NCI-H69 (cell line): ENCODE measurements around the gene PTPRN2.
A peak's percentile ranks its signal among the peaks of the same experiment; 100 is the strongest.
"Not testable (repeated sequence)": the region's sequence is repeated elsewhere in the genome, so short reads cannot be mapped to it uniquely, and the experiment has no call there.

Experiments used
- DNase-seq: peaks from one replicate; lab custom pipeline; 2025; lab: John Stamatoyannopoulos, UW

Gene PTPRN2

DNA sequence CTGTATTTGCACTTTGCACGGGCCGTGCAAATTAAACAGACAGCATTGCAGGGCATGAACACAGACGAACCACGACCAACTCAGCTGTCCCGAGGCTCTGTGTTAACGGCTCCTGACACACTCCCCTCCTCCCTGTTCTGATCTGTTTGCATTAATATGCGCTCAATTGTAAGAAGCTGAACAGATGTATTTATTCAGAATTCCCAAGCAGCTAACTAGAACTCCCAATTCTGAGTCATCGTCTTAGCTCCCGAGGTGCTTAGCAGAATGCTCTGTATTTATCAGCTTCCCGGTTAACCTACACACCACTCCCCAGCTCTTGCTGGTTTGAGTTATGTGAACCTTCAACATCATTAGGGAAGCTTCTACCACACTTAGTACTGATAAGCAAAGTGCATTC is 286.4 kb downstream of the PTPRN2 start:
- DNase-seq = peak; percentile 52

DNA sequence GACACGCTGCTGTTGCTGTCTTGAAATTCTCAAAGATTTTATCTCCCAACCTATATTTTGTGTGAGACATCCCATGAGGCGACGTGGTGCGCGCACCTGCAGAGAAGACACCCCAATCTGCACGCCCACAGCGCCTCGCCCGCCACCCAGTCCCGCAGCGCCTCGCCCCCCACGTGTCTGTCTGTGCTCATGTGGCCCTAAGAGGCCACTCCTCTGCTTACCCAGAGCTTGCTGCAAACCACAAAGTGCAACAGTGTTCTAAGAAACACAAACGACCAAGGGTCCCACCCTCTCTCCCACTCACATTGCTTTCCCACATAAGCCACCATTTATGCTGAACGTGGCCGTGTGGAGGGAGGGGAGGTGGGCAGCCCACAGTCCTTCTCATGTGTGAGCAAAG is 287.2 kb downstream of the PTPRN2 start:
- DNase-seq = no peak

DNA sequence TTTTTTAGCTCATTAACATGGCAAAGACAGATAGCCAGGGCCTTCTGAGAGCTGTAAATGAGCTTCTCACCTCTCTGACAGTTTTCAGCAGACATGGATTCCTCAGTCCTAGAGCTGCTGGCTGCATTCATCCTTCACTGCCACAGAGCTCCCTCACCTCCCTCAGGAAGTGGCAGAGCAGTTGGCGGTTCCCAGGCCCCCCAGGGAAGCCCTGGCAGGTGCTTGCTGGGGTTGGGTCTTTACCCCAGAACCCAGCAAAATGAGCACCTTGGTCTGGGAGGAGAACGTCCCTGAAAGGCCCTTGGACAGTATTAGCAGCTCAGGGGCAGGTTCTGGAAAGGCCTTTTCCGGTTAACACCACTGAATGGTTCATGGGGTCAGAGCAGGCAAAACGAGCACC is 288.0 kb downstream of the PTPRN2 start:
- no peak for DNase-seq

DNA sequence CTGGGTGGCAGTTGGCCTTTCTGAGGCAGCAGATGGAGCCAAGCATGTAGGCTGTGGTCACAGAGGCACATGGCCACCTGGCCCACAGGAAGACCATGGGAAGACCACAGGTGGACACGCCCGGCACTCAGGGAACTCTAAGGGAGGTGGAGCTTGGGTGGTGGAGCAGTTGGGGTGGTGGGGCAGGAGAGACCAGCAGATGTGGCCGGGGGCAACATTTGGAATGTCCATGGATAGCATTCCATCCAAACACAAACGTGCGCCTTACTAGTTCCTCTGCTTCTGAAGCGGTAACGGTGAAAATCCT is 290.9 kb downstream of the PTPRN2 start:
- DNase-seq = no peak

DNA sequence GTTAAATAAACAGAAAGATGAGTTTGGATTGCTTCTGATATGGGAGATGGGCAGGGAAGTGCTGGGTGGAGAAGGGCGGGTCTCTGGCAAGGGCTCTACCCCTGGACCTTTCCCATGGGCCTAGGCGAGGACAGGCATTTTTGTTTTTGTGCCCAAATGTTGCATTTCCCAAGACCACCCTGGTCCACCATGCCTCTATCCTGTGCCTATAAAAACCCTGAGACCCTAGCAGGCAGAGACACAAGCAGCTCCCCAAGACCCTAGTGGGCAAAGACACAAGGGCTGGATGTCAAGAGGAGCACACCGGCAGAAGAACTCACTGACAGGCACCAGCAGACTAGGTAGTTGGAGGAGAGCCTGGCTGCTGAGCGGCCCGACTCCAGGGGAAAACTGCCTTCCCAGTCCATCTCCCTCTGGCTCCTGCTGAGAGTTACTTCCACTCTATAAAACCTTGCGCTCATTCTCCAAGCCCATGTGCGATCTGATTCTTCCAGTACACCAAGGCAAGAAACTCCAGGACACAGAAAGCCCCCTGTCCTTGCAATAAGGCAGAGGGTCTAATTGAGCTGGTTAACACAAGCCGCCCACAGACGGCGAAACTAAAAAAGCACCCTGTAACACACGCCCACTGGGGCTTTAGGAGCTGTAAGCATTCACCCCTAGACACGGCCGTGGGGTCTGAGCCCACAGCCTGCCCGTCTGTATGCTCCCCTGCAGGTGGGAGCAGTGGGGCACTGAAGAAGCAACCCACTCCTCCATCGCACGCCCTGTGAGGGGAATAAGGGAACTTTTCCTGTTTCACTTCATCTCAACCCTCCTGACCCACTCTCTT is 291.4 kb downstream of the PTPRN2 start:
- DNase-seq = no peak

DNA sequence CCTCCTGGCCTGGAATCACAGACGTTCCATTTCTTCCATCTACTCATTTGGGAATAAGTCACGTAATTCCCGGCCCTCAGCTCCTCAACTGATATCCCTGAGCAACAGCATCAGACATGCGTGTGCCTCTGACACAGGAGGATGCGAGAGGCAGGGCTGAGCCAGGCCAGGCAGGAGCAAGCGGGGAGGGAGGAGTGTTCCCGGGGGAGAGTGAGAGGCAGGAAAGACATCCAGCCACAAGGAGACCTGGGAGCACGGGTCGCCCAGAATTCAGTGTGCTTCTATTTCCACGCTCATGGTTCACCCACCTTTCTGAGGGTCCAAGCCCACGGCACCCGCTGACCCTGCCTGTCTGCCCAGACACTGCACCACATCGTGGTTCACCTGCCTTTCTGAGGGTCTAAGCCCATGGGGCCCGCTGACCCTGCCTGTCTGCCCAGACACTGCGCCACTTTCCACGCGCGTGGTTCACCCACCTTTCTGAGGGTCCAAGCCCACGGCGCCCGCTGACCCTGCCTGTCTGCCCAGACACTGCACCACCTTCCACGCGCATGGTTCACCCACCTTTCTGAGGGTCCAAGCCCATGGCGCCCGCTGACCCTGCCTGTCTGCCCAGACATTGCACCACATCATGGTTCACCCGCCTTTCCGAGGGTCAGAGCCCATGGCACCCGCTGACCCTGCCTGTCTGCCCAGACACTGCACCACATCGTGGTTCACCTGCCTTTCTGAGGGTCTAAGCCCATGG is 293.0 kb downstream of the PTPRN2 start:
- DNase-seq = not testable (repeated sequence)

DNA sequence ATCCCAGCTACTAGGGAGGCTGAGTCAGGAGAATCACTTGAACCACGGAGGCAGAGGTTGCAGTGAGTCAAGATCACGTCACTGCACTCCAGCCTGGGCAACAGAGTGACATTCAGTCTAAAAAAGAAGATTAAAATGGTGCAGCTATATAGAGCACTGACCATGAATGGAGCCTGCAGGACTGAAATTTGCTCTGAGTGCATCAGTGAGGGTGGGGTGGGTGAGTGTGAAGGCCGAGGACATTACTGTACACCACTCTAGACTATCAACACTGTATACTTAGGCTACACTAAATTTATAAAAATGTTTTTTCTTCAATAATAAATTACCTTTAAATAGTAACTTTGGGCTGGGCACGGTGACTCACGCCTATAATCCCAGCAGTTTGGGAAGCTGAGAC is 294.7 kb downstream of the PTPRN2 start:
- no peak for DNase-seq

DNA sequence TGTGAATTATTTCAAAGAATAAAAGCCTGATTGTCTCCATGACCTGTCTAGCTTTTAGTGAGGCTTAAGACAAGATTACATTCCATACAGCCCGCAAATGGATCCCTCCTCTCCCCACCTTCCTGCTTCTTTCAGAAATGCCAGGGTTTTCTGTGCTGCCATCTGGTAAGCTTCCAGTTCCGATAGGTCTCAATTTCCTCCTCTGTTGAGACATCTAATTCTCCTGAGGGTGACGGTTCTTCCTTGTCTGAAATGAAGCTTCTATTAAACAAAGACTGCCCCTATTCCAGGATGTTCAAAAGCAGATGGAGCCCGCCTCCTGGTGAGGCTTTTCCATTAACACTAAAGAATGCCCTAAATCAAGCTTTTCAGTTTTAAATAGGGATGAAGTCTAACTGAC is 295.6 kb downstream of the PTPRN2 start:
- peak; percentile 88 for DNase-seq

DNA sequence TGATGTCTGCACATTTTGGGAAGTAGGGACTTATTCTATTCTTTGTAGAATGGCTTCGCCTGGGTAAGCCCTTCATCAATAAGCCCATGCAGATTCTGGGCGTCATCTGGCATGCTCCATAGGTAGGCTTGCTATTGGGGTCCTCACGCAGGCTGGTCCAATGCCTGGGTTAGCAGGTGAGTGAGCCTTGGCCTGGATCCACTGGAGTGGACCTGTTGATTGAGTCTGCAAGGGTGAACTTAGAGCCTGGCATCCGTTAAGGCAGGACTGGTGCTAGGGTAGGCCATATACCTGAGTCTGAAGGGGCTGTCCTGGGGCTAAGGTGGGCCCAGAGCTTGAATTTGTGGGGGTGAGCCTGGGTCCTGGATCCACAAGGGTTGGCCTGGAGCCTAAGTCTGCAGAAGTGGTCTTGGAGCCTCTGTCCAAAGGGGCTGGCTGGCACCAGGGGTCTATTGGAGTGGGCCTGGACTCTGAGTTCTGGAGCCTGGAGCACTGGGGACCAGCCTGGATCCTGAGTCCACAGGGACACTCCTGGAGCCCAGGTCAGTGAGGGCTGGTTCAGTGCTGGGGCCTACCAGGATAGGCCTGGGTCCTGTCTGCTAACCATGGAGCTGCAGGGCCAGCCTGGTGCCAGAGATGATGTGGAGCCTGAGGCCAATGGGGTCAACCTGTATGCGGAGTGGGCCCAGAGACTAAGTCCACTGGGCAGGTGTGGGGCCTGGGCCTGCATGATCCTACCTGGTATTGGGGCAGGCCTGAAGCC is 297.7 kb downstream of the PTPRN2 start:
- DNase-seq = no peak

DNA sequence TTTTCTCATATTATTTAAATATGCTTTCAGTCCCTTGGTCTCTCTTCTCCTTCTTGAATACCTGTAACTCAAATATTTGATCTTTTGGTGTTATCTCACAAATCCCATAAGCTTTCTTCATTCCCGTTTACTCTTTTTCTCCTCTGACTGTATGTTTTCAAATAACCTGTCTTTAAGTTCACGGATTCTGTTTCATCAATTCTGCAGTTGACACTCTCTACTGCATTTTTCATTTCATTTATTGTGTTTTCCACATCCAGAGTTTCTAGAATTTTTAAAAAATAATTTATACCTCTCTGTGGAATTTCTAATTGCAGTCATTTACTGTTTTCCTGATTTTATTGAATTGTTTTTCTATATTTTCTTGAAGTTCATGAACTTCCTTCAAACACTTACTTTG is 298.4 kb downstream of the PTPRN2 start:
- no peak for DNase-seq

DNA sequence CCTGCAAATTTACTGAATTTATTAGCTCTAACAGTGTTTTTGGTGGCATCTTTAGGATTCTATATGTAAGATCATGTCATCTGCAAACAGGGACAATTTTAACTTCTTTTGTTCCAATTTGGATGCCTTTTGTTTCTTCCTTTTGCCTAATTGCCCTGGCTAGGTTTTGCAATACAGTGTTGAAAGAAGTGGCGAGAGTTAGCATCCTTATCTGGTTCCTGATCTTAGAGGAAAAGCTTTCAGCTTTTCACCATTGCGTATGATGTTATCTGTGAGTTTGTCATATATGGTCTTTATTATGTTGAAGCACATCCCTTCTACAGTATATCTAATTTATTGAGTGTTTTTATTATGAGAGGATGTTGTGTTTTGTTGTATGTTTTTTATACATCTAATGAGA is 301.4 kb downstream of the PTPRN2 start:
- DNase-seq = no peak

DNA sequence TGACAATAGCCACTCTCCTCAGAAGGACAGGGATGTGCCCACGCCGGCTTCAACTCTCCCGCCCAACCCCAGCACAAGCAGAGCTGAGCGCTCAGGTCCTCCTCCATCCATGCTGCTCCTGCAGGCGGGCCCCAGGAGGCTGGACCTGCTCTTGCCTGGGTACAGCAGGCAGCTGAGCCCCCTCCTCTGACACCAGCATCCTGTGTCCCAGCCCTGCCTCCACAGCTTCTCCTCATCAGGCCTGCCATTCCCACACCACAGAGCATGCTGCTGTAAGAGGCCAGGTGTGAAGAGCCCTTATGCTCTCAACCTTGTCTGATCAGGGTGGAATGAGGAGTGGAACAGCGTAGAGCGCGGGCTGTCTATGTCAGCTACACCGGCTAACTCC is 302.2 kb downstream of the PTPRN2 start:
- no peak for DNase-seq

DNA sequence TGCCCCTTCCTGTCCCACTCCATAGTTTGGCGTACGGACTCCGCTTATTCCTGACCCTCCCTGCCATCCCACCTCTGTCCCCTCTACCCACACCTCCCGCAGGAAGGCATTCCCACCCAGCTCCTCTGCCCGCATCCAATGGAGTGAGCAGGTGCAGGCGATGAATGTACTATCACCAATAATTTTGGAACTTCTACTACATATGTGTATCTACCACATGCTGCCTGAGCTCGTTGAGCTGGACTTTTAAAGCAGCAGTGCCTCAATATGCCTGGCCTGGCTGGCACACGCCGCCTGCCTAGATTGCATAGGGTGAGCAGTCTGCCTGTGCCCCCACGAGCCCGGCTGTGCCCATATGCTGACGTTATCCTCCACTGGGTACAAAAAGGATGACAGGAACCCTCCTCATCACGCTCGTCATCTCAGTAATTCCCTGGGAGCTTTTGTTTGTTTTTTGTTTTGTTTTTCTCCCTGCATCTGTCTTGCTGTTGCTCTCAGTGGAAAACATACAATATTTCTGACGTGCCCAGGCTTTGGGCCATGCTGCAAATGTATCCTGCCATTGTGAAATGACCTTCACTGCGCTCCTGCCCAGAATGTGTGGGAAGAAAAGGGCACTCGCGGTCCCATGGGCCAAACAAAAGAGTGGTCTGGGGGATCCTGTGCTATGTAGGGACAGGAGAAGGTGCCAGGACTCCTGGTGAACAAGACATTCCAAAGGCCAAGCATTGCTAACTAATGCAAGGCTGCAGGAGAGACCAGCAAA is 302.8 kb downstream of the PTPRN2 start:
- DNase-seq = no peak

DNA sequence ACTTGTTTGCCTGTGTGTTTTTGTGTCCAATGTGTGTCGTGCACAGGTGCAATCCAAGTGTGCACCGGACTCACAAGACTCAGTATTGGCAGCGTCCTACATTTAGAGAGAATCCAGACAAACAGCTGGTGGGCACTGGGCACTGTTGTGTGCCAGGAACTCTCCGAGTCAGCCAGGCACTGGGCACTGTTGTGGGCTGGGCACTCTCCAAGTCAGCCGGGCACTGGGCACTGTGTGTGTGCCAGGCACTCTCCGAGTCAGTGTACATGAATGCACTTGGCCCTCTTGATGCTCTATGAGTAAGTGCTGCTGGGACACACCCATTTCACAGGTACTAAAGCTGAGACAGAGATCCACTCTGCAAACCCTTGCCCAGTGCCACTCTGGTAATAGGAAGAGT is 303.5 kb downstream of the PTPRN2 start:
- no peak for DNase-seq

DNA sequence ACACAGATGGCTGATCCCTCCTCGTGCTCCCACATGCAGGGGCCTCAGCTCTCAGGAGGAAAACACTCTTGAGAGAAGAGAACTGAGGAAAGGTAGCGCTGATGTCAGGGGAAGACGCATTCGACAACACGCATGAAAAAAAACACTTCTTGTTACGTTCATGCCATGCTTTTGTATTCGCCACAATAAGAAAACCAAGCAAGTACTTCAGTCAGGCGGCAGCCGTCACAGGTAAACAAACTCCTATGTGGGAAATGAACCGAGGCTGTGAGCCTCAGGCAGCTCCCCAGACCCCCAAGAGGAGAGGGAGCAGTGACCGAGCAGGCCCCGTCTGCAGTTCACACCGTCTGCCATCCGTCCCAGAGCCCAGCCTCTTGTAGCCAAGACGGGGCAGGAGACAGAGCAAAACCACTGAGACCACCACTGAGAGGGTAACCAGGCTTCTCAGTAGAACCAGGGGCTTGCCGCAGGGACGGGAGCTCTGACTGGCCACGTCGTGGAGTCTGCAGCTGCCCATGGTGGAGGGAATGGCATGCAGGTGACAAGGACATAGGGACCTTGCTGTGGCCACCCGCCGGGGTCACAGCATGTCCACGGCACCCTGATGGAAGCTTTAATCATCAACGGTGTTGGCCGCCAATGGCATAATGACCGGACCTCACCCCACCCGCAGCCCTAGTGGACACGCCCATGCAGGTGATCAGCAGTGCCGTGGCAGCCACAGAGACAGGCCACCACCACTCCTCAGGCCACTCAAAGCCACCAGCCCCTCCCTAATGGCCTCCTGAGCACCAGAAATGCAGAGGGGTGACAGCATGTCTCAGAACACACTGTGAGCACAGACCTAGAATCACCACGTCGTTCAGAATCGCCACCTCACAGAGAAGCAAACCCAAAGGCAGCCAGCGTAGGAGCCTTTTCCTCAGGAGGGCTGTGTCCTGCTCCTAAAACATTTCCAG is 304.3 kb downstream of the PTPRN2 start:
- DNase-seq = no peak

DNA sequence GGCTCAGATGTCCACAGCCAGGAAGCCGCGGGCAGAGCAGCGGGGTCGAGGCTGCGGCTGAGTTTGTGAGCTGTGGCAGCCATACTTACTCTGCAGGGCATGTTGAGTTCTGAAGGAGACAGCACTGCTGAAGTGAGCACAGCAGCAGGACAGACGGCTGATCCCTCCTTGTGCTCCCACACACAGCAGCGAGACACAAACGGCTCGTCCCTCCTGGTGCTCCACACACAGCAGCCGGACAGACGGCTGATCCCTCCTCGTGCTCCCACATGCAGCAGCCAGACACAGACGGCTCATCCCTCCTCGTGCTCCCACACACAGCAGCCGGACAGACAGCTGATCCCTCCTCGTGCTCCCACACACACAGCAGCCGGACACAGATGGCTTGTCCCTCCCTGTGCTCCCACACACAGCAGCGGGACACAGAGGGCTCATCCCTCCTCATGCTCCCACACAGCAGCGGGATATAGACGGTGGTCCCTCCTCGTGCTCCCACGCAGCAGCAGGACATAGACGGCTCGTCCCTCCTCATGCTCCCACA is 305.1 kb downstream of the PTPRN2 start:
- DNase-seq = no peak

DNA sequence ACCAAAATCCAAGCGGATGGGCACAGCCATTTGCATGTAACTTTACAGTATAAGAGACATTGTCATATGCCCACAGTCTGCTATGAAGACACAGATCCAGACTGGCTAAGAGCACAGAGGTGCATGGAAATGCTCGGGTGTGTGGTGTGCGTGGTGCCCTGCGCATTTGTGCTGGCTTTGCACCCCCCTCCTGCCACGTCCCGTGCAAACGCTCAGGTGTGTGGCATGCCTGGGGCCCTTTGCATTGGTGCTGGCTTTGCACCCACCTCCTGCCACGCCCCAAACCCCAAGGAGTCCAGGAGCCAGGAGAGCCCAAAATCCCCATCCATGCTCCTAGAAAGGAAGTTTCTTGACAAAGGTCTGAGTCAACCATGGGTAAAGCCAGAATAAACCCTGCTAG is 306.2 kb downstream of the PTPRN2 start:
- no peak for DNase-seq

DNA sequence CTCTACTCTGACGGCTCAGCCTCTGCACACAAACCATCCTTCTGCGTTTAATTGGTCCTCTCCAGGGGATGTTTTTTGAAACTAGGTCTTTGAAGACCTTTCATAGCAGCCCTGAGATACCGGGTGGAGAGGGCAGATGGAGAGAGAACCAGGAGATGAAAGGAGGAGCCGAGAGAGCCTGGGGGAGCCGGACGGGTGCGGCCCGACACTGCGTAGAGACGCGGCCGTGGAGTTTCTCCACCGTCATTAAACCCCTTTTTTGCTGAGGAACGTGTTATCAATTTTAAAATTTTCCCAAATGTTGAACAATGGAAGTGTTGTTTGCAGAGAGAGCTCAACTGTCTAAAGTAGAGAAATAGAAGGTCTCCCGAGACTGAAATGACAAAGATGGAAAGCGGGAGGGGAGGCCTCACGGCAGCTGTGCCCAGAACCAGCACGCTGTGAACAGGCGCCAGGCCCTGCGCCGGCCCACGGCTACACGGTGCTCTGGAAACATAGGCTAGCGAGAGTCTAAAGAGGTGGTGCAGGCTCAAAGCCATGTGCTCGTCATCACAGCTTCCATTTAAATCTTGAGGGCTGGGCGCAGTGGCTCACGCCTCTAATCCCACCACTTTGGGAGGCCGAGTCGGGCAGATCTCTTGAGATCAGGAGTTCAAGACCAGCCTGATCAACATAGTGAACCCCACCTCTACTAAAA is 307.0 kb downstream of the PTPRN2 start:
- DNase-seq = no peak

DNA sequence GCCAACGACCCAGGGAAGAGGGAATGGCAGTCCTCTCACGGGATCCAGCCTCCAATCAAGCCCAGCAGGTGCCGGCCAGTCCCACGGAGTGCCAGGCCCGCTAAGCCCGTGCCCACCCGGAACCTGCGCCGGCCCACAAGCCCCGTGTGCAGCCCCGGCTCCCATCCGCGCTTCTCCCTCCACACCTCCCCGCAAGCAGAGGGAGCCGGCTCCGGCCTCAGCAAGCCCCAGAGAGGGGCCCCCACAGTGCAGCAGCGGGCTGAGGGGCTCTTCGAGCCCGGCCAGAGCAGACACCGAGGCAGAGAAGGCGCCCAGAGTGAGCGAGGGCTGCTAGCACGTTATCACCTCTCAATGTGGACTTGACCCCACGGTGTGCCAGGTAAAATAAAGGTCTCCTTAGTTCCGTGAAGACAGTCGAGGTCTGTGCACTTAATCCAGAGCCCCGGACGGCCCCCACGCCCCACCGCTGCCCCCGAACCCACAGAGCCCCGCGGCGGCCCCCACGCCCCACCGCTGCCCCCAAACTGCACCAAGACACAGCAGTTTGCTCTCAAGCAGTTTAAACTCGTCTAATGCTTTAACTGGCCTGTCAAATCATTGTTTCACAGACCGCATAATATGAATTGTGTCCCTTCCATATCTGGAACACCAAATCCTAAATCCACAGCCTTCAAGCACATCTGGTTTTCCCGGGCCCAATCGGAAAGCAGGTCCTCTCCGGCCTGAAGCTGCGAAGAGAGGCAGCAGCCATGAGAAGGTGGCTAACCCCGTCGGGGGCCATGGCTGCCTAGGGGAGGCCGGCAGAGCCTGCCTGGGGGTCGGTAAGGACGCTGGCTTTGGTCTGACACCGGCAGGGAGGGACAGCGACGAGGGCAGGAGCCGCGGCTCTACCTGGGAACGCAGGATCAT is 307.8 kb downstream of the PTPRN2 start:
- no peak for DNase-seq
